Calu3 (cell line): ENCODE results near the gene PCDHGA3. TPM values are rescaled to one million over a fixed set of nuclear protein-coding genes. Genes with fewer than 3 reads are reported as not detected.
"Not testable (repeated sequence)": the region's sequence is repeated elsewhere in the genome, so short reads cannot be mapped to it uniquely, and the experiment has no call there.

Experiments
- BruUV-seq: library from RNA; stranded (reverse); fragments of 400-500 nt; replicated peaks from 2 replicates; lab custom pipeline; 2021; lab: Mats Ljungman, UMichigan
- CTCF ChIA-PET: fragments of 300-600 bp; sonication (Branson Sonifier 250); formaldehyde crosslinking; loops from one replicate; lab custom pipeline; 2022; ENCODE audit warnings: antibody characterized with exemption; lab: Charles Lee
- DNase-seq: peaks from one replicate; pipeline ENCODE4 v3.0.0; 2022
- H3K27ac Mint-ChIP-seq: one replicate; pipeline ENCODE4 v1.8.0; 2022; ENCODE audit warnings: mixed read lengths; ENCODE audit not compliant: unreplicated experiment
- H3K27me3 Mint-ChIP-seq: one replicate; pipeline ENCODE4 v1.8.0; 2022; ENCODE audit warnings: mixed read lengths; ENCODE audit not compliant: unreplicated experiment
- H3K36me3 Mint-ChIP-seq: one replicate; pipeline ENCODE4 v1.8.0; 2022; ENCODE audit warnings: mild to moderate bottlenecking, moderate library complexity, mixed read lengths; ENCODE audit not compliant: insufficient read depth, unreplicated experiment
- H3K4me1 Mint-ChIP-seq: one replicate; pipeline ENCODE4 v1.8.0; 2022; ENCODE audit warnings: mild to moderate bottlenecking, low read depth, mixed read lengths; ENCODE audit not compliant: unreplicated experiment
- H3K4me3 Mint-ChIP-seq: one replicate; pipeline ENCODE4 v1.8.0; 2022; ENCODE audit warnings: mild to moderate bottlenecking, low read depth, moderate library complexity, mixed read lengths; ENCODE audit not compliant: unreplicated experiment
- H3K9me3 Mint-ChIP-seq: one replicate; pipeline ENCODE4 v1.8.0; 2022; ENCODE audit warnings: low read depth, mixed read lengths; ENCODE audit not compliant: unreplicated experiment
- intact Hi-C: fragments of 100-400 bp; cut with micrococcal nuclease; formaldehyde crosslinking; loops from one replicate; pipeline ENCODE4 v1.10.0; 2022; ENCODE audit not compliant: unreplicated experiment
- total RNA-seq: library from RNA; stranded (reverse); gene quantifications from 2 replicates; pipeline ENCODE4 v1.2.3, GENCODE V29; 2022
- TF ChIP-seq, protein P1 (sequence below): fragments of 200-600 bp; IDR thresholded peaks from one replicate; pipeline ENCODE4 v1.8.0; 2022; ENCODE audit warnings: antibody characterized with exemption; ENCODE audit not compliant: unreplicated experiment

Gene PCDHGA3
- total RNA-seq, 1 experiment from 2014 or later: not detected

DNA sequence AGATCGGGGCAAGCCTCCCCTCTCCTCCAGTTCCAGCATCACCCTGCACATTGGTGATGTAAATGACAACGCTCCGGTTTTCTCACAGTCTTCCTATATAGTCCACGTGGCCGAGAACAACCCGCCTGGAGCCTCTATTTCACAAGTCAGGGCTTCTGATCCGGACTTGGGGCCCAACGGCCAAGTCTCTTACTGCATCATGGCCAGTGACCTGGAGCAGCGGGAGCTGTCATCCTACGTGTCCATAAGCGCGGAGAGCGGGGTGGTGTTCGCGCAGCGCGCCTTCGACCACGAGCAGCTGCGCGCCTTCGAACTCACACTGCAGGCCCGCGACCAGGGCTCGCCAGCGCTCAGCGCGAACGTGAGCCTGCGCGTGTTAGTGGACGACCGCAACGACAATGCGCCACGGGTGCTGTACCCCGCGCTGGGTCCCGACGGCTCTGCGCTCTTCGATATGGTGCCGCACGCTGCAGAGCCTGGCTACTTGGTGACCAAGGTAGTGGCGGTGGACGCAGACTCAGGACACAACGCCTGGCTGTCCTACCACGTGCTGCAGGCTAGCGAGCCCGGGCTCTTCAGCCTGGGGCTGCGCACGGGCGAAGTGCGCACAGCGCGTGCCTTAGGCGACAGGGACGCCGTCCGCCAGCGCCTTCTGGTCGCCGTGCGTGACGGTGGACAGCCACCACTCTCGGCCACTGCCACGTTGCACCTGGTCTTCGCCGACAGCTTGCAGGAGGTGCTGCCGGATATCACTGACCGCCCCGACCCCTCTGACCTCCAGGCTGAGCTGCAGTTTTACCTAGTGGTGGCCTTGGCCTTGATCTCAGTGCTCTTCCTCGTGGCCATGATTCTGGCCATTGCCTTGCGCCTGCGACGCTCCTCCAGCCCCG, 45.8 kb downstream of the PCDHGA3 start:
- H3K27ac Mint-ChIP-seq: no peak overlapping the region
- intact Hi-C loops: no loop called here

DNA sequence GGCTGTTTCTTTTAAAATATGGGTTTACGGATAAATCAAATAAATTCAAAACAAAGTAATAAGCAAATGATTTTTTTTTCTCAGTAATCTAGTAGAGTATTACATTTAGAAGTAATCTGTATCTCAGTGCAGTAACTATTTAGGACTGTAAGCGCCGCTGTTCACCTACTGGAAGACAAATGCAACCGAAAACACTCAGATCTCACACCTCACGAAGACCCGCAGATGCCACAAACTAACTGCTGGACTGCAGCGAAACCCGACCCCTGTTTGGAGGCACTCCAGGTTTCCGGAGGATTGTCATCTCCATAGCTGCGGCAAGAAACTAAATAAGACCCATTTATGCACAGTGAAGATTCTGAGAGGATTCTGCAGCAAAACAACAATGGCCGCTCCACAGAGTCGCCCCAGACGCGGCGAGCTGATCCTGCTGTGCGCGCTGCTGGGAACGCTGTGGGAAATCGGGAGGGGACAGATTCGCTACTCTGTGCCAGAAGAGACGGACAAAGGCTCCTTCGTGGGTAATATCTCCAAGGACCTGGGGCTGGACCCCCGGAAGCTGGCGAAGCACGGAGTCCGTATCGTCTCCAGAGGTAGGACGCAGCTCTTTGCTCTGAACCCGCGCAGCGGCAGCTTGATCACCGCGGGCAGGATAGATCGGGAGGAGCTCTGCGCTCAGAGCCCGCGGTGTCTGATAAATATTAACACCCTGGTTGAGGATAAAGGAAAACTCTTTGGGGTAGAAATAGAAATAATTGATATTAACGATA, 49.0 kb downstream of the PCDHGA3 start, which contains the start of gene PCDHGA8:
PCDHGA8 (plus strand) TSS at position 205 of the 770 bp plus-strand sequence; CDS start at position 386, 181 bp downstream.
- TF ChIP-seq, protein P1, sequence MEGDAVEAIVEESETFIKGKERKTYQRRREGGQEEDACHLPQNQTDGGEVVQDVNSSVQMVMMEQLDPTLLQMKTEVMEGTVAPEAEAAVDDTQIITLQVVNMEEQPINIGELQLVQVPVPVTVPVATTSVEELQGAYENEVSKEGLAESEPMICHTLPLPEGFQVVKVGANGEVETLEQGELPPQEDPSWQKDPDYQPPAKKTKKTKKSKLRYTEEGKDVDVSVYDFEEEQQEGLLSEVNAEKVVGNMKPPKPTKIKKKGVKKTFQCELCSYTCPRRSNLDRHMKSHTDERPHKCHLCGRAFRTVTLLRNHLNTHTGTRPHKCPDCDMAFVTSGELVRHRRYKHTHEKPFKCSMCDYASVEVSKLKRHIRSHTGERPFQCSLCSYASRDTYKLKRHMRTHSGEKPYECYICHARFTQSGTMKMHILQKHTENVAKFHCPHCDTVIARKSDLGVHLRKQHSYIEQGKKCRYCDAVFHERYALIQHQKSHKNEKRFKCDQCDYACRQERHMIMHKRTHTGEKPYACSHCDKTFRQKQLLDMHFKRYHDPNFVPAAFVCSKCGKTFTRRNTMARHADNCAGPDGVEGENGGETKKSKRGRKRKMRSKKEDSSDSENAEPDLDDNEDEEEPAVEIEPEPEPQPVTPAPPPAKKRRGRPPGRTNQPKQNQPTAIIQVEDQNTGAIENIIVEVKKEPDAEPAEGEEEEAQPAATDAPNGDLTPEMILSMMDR: no peak
- Mint-ChIP-seq H3K27ac (no peak within 1 kb of the TSS), H3K4me3 (no peak within 1 kb of the TSS), H3K27me3 (no peaks in the 10 kb centered on the region), H3K4me1 (no peaks in the 10 kb centered on the region), H3K9me3 (peaks cover 20% of the 10 kb centered on the region), H3K36me3 (peaks cover 9% of the 10 kb centered on the region)
- intact Hi-C loops: no loop called here
- no TSS peak for BruUV-seq
- CTCF ChIA-PET: no interaction called here
- DNase-seq: no peak

More for the DNA sequence above, 45.8 kb downstream of the PCDHGA3 start:
- Mint-ChIP-seq H3K27me3 (no peaks in the 10 kb centered on the region), H3K4me1 (no peaks in the 10 kb centered on the region), H3K9me3 (peaks cover 17% of the 10 kb centered on the region), H3K4me3 (no peak overlapping the region), H3K36me3 (peaks cover 9% of the 10 kb centered on the region)
- TF ChIP-seq, protein P1: no peak
- BruUV-seq: no TSS peak
- DNase-seq: no peak
- CTCF ChIA-PET: no interaction called here

DNA sequence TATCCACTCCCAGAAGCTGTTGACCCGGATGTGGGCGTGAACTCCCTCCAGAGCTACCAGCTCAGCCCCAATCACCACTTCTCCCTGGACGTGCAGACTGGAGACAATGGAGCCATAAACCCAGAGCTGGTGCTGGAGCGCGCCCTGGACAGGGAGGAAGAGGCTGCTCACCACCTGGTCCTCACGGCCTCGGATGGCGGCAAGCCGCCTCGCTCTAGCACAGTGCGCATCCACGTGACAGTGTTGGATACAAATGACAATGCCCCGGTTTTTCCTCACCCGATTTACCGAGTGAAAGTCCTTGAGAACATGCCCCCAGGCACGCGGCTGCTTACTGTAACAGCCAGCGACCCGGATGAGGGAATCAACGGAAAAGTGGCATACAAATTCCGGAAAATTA, 49.6 kb downstream of the PCDHGA3 start:
- Mint-ChIP-seq H3K9me3 (peaks cover 20% of the 10 kb centered on the region), H3K4me3 (no peak overlapping the region), H3K27me3 (no peaks in the 10 kb centered on the region), H3K36me3 (peaks cover 9% of the 10 kb centered on the region), H3K4me1 (no peaks in the 10 kb centered on the region), H3K27ac (no peak overlapping the region)
- no peak for DNase-seq
- intact Hi-C loops: no loop called here
- CTCF ChIA-PET: no interaction called here
- BruUV-seq: no TSS peak
- TF ChIP-seq, protein P1: no peak

DNA sequence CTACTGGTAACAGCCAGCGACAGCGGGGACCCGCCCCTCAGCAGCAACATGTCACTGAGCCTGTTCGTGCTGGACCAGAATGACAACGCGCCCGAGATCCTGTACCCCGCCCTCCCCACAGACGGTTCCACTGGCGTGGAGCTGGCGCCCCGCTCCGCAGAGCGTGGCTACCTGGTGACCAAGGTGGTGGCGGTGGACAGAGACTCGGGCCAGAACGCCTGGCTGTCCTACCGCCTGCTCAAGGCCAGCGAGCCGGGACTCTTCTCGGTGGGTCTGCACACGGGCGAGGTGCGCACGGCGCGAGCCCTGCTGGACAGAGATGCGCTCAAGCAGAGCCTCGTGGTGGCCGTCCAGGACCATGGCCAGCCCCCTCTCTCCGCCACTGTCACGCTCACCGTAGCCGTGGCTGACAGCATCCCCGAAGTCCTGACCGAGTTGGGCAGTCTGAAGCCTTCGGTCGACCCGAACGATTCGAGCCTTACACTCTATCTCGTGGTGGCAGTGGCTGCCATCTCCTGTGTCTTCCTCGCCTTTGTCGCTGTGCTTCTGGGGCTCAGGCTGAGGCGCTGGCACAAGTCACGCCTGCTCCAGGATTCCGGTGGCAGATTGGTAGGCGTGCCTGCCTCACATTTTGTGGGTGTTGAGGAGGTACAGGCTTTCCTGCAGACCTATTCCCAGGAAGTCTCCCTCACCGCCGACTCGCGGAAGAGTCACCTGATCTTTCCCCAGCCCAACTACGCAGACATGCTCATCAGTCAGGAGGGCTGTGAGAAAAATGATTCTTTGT, 51.0 kb downstream of the PCDHGA3 start:
- H3K4me3 Mint-ChIP-seq, intact Hi-C loops, CTCF ChIA-PET, H3K27me3 Mint-ChIP-seq, BruUV-seq, DNase-seq, H3K27ac Mint-ChIP-seq, H3K4me1 Mint-ChIP-seq: not testable (repeated sequence)
- Mint-ChIP-seq H3K9me3 (peaks cover 13% of the 10 kb centered on the region), H3K36me3 (peaks cover 13% of the 10 kb centered on the region)

Other genes starting within 250 kb of the PCDHGA3 start
- gene PCDHB2, start 249.2 kb upstream of the PCDHGA3 start, total RNA-seq: 0.24 TPM in 1 of 2 replicates, not detected in the other
- 0.09 and 0.10 TPM in 2 replicates for gene PCDHB3, start 243.4 kb upstream of the PCDHGA3 start, total RNA-seq
- gene PCDHB4, start 222.0 kb upstream of the PCDHGA3 start, total RNA-seq: not detected in 2 replicates
- gene PCDHB5, start 208.6 kb upstream of the PCDHGA3 start, total RNA-seq: not detected in 2 replicates
- not detected in 2 replicates for gene PCDHB6, start 193.8 kb upstream of the PCDHGA3 start, total RNA-seq
- 0.26 and 0.37 TPM in 2 replicates for gene PCDHB7, start 171.2 kb upstream of the PCDHGA3 start, total RNA-seq
- gene PCDHB8, start 166.0 kb upstream of the PCDHGA3 start, total RNA-seq: 0.21 and 0.61 TPM in 2 replicates
- gene PCDHB16, start 161.4 kb upstream of the PCDHGA3 start, total RNA-seq: 0.35 and 0.66 TPM in 2 replicates
- gene PCDHB9, start 156.7 kb upstream of the PCDHGA3 start, total RNA-seq: 2.4 and 3.5 TPM in 2 replicates
- 1.0 and 1.2 TPM in 2 replicates for gene PCDHB10, start 151.5 kb upstream of the PCDHGA3 start, total RNA-seq
- 0.83 and 0.85 TPM in 2 replicates for gene PCDHB11, start 144.2 kb upstream of the PCDHGA3 start, total RNA-seq
- 1.3 and 1.6 TPM in 2 replicates for gene PCDHB12, start 135.1 kb upstream of the PCDHGA3 start, total RNA-seq
- 0.86 and 1.1 TPM in 2 replicates for gene PCDHB13, start 129.9 kb upstream of the PCDHGA3 start, total RNA-seq
- 5.7 and 6.3 TPM in 2 replicates for gene PCDHB14, start 120.5 kb upstream of the PCDHGA3 start, total RNA-seq
- gene PCDHB15, start 98.4 kb upstream of the PCDHGA3 start, total RNA-seq: 1.1 and 1.4 TPM in 2 replicates
- 0.26 and 0.27 TPM in 2 replicates for gene SLC25A2, start 39.8 kb upstream of the PCDHGA3 start, total RNA-seq
- 73.2 and 79.6 TPM in 2 replicates for gene TAF7, start 23.0 kb upstream of the PCDHGA3 start, total RNA-seq
- 0.29 TPM in 1 of 2 replicates, not detected in the other for gene PCDHGA1, start 13.3 kb upstream of the PCDHGA3 start, total RNA-seq
- gene PCDHGA2, start 5.1 kb upstream of the PCDHGA3 start, total RNA-seq: not detected in 2 replicates
- gene PCDHGB1, start 6.3 kb downstream of the PCDHGA3 start, total RNA-seq: 0.19 and 0.20 TPM in 2 replicates
- gene PCDHGA4, start 11.2 kb downstream of the PCDHGA3 start, total RNA-seq: 0.07 TPM in 2 replicates
- gene PCDHGB2, start 16.2 kb downstream of the PCDHGA3 start, total RNA-seq: 0.34 and 0.38 TPM in 2 replicates
- gene PCDHGA5, start 20.3 kb downstream of the PCDHGA3 start, total RNA-seq: 0.10 and 0.12 TPM in 2 replicates
- gene PCDHGB3, start 26.4 kb downstream of the PCDHGA3 start, total RNA-seq: 1.2 and 1.6 TPM in 2 replicates
- gene PCDHGA6, start 30.1 kb downstream of the PCDHGA3 start, total RNA-seq: 0.71 and 0.80 TPM in 2 replicates
- 0.73 and 0.90 TPM in 2 replicates for gene PCDHGA7, start 38.9 kb downstream of the PCDHGA3 start, total RNA-seq
- 7.0 and 8.2 TPM in 2 replicates for gene PCDHGB4, start 43.9 kb downstream of the PCDHGA3 start, total RNA-seq
- 0.95 and 1.1 TPM in 2 replicates for gene PCDHGA8, start 48.8 kb downstream of the PCDHGA3 start, total RNA-seq
- 9.1 and 12.4 TPM in 2 replicates for gene PCDHGB5, start 54.1 kb downstream of the PCDHGA3 start, total RNA-seq
- 16.0 and 18.1 TPM in 2 replicates for gene PCDHGA9, start 58.9 kb downstream of the PCDHGA3 start, total RNA-seq
- gene PCDHGB6, start 64.2 kb downstream of the PCDHGA3 start, total RNA-seq: 9.6 and 13.4 TPM in 2 replicates
- gene PCDHGA10, start 69.2 kb downstream of the PCDHGA3 start, total RNA-seq: 2.6 and 3.7 TPM in 2 replicates
- gene PCDHGB7, start 73.8 kb downstream of the PCDHGA3 start, total RNA-seq: 9.8 and 13.6 TPM in 2 replicates
- gene PCDHGA11, start 77.2 kb downstream of the PCDHGA3 start, total RNA-seq: 2.3 and 2.8 TPM in 2 replicates
- 2.1 and 2.9 TPM in 2 replicates for gene PCDHGA12, start 86.7 kb downstream of the PCDHGA3 start, total RNA-seq
- gene PCDHGC3, start 132.1 kb downstream of the PCDHGA3 start, total RNA-seq: 49.4 and 73.0 TPM in 2 replicates
- gene PCDHGC4, start 141.2 kb downstream of the PCDHGA3 start, total RNA-seq: 1.2 and 2.2 TPM in 2 replicates
- 1.5 and 2.1 TPM in 2 replicates for gene PCDHGC5, start 145.3 kb downstream of the PCDHGA3 start, total RNA-seq